Suprapubic skin (tissue), 3 donors: Measurements from ENCODE around the gene ZNF526.

Experiments
- EP300 ChIP-seq: sonication (generic); formaldehyde crosslinking; IDR thresholded peaks from one replicate; pipeline ENCODE4 v1.6.1; 2017; ENCODE audit warnings: antibody characterized with exemption
- POLR2A ChIP-seq, 2 donors: fragments of 450-650 bp; IDR thresholded peaks; one replicate each; pipeline ENCODE4 v1.6.1; 2017; ENCODE audit warnings: antibody characterized with exemption in 2 of 2, mild to moderate bottlenecking in 2 of 2, moderate library complexity in 2 of 2
- TF ChIP-seq, protein P1 (sequence below), 2 donors: fragments of 200-600 bp in 1 of 2; fragments of 450-650 bp in 1 of 2; sonication (generic) in 1 of 2; IDR thresholded peaks; one replicate each; pipeline ENCODE4 v1.5.1; 2016 to 2019; ENCODE audit warnings: antibody characterized with exemption in 2 of 2, mild to moderate bottlenecking in 1 of 2, moderate library complexity in 1 of 2

DNA sequence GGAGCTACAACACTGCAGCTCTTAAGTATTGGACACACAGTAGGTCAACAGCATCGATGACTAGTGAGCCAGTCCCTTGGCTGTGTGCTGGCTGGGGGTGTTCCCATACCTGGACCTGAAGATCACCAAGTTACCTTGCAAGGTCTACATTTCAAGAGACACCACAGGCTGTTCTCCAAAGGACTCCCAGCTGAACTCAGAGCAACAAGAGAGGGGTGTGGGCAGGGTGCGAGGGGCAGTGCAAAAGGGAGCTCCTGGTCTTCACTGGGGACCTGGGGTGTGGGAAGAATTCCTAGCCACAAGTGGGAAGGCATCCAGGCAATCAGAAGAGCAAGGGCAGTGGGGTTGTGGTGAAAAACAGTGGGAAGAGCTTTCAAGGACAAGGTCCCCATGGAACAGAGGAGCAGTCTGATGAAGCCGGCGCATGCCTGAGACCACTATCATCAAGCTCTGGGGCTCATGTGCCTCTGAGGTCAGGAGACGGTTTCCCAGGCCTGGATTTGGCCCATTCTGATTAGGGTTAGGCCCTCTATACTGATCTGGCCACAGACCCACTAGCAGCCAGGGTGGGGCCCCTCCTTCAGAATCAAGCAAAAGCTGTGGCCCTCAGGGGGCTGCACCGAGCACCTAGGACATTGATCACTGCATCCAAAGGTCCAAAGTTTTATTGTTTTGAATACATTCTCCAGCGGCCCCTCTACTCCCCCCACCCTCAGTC lies 27.0 kb downstream of the ZNF526 start:
- TF ChIP-seq, protein P1, sequence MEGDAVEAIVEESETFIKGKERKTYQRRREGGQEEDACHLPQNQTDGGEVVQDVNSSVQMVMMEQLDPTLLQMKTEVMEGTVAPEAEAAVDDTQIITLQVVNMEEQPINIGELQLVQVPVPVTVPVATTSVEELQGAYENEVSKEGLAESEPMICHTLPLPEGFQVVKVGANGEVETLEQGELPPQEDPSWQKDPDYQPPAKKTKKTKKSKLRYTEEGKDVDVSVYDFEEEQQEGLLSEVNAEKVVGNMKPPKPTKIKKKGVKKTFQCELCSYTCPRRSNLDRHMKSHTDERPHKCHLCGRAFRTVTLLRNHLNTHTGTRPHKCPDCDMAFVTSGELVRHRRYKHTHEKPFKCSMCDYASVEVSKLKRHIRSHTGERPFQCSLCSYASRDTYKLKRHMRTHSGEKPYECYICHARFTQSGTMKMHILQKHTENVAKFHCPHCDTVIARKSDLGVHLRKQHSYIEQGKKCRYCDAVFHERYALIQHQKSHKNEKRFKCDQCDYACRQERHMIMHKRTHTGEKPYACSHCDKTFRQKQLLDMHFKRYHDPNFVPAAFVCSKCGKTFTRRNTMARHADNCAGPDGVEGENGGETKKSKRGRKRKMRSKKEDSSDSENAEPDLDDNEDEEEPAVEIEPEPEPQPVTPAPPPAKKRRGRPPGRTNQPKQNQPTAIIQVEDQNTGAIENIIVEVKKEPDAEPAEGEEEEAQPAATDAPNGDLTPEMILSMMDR (IDR thresholded peaks at IDR 0.05), result no peak
- TF ChIP-seq EP300 (no peak), POLR2A (IDR thresholded peaks at IDR 0.05) (no peak)
